Measurements from ENCODE around the gene CCDC47.
A peak's percentile ranks its signal among the peaks of the same experiment; 100 is the strongest.
"Not testable (repeated sequence)": the region's sequence is repeated elsewhere in the genome, so short reads cannot be mapped to it uniquely, and the experiment has no call there.

The CCDC47 gene, protein sequence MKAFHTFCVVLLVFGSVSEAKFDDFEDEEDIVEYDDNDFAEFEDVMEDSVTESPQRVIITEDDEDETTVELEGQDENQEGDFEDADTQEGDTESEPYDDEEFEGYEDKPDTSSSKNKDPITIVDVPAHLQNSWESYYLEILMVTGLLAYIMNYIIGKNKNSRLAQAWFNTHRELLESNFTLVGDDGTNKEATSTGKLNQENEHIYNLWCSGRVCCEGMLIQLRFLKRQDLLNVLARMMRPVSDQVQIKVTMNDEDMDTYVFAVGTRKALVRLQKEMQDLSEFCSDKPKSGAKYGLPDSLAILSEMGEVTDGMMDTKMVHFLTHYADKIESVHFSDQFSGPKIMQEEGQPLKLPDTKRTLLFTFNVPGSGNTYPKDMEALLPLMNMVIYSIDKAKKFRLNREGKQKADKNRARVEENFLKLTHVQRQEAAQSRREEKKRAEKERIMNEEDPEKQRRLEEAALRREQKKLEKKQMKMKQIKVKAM

GRCh38 chr17:63773272-63774140 is at the start of gene CCDC47:
TSS of gene CCDC47 (minus strand) at chr17:63773597. CDS start at chr17:63766175, 7,422 bp downstream.
- peak; percentile 98 for DNase-seq

- no peak for DNase-seq
These were observed 49.1 kb upstream of the CCDC47 start for GRCh38 chr17:63822537-63822936.

- DNase-seq, result no peak
These were observed 48.4 kb upstream of the CCDC47 start for GRCh38 chr17:63821804-63822203.

DNA sequence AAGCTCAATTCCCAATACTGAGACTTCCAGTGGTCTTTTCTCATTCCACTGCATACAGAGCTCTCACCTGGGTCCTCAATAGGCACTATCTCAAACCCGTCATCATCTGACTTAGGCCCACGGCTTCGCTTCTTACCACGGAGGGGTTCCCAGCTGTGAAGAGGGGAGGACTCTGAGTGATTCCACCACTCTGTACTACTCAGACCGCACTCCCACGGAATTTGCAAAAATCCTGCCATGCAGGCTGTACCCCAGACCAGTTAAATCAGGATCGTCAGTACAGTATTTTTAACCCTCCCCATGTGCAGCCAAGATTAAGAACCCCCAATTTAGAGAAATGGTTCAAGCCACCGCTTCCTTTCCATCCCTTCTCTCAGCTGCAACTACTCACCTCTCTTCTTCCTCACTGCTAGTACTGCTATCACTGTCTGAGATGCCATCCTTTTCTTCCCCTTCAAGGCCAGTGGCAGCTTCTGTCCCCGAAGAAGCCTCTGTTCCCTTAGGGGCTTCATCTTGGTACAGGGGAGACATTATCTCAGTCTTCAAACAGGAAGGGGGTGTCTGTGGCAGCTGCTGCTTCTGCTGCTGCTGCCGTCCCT is 47.7 kb upstream of the CCDC47 start:
- DNase-seq, result no peak

- DNase-seq, result no peak
These were observed 46.5 kb upstream of the CCDC47 start for GRCh38 chr17:63819585-63820537.

DNA sequence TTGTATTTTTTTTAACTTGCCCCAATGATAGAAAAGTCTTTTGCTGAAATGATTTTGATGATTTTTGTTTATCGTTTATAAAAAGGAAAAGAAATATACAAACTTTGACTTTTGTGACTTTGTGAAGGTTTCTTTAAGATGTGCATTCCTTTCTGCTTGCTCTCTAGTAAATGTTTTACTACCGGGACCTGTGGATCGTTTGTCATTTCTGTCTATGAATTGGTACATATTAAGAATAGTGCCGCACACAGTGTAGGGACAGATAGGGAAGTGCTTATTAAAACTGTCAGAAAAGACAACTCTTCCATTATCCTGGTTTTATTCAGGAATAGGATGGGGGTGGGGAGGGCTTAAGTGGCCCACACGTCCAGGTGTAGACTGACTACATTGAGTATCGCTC is 45.7 kb upstream of the CCDC47 start:
- no peak for DNase-seq

GRCh38 chr17:63817736-63818385 is 44.5 kb upstream of the CCDC47 start:
- DNase-seq, result no peak

- no peak for DNase-seq
These were observed 43.3 kb upstream of the CCDC47 start for GRCh38 chr17:63816669-63817068.

DNA sequence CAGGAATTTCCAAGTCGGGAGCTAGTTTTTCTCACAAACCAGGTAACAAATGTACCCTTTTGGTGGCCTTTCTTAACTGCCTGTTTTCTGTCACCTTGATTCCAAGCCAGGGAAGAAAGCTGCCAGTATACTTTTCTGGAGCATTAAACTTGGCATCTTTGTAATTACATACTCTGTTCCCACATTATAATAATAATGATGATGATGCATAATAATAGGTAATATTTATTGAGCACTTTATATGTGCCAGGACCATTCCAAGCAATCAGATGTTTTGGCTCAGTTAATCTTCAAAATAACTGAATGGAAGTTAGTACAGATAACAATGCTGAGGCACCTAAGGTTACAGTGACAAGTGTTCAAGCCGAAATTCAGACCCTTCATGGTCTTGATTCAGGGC is 42.7 kb upstream of the CCDC47 start:
- no peak for DNase-seq

DNA sequence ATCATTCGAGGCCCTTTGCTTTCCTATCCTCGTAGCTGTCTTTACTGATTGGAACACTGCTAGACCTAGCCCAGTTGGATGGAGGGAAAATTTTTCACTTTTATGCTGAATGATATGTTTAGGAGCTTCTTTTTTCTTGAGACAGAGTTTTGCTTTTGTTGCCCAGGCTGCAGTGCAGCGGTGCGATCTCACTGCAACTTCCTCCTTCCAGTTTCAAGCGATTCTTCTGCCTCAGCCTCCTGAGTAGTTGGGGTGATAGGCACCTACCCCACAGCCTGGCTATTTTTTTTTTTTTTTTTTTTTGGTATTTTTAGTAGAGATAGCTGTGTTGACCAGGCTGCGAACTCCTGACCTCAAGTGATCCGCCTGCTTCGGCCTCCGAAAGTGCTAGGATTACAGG is 36.6 kb upstream of the CCDC47 start:
- no peak for DNase-seq

- DNase-seq, result no peak
These were observed 32.2 kb upstream of the CCDC47 start for GRCh38 chr17:63805591-63805990.

GRCh38 chr17:63804328-63804727 is 30.9 kb upstream of the CCDC47 start:
- DNase-seq, result no peak

DNA sequence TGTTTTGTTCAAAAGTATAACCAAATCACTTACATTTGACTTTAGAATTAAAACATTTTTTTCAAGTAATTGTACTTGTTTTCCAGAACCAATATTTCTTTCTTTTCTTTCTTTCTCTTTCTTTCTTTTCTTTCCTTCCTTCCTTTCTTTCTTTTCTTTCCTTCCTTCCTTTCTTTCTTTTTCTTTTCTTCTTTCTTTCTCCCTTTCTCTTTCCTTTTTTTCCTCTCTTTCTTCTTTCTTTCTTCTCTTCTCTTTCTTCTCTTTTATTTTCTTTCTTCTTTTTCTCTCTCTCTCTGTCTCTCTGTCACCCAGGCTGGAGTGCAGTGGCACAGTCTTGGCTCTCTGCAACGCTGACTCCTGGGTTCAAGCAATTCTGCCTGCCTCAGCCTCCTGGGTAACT is 27.4 kb upstream of the CCDC47 start:
- DNase-seq, result no peak

GRCh38 chr17:63798572-63799106 is 25.2 kb upstream of the CCDC47 start:
- no peak for DNase-seq

DNA sequence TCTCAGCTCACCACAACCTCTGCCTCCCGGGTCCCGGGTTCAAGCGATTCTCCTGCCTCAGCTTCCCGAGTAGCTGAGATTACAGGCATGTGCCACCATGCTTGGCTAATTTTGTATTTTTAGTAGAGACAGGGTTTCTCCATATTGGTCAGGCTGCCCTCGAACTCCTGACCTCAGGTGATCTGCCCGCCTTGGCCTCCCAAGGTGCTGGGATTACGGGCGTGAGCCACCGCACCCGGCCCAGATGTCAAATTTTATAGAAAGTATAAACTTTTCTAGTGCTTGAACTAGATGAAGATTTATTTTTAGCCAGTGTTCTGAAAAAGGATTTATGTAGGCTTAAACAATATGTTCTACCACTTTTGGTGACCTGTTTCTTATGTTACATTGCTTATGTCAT is 23.0 kb upstream of the CCDC47 start:
- DNase-seq, result not testable (repeated sequence)

DNA sequence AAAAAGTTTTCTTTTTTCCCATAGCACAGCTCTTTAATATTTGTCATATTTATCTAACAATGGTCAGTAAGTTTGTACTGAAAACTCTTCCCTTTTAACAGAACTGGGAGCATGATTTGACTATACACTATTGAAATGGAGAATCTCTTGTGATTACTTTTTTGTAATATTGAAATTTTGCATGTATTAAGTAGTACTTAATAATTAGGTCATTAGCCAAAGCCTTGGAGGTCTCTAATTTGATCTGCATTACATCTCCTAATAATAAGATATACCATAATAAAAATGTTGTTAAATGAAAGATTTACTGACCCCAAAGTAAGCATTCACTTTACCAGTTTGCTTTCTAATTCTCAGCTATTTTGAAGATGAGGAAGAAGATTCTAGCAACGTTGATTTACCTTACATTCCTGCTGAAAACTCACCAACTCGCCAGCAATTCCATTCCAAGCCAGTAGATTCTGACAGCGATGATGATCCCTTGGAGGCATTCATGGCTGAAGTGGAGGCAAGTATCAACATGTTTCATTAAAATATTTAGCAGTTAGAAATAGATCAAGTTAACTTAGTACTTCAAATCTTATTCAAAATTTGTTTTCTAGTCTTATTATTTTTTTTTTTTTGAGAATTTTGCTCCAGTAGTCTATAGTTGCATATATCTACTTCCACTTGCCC is 18.8 kb upstream of the CCDC47 start:
- DNase-seq, result no peak

DNA sequence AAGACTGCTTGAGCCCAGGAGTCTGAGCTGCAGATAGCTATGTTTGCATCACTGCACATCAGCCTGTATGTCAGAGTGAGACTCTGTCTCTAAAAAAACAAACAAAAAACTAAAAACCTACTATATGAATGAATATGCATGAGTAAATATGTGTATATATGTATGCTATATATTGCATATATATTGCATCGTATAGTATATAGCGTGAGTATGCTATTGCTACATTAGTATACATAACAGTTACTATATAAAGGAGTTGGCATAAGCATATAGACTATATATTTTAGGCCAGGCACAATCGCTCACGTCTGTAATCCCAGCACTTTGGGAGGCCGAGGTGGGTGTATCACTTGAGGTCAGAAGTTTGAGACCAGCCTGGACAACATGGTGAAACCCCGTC is 16.7 kb upstream of the CCDC47 start:
- DNase-seq, result no peak

GRCh38 chr17:63786971-63787711 is 13.7 kb upstream of the CCDC47 start:
- no peak for DNase-seq

DNA sequence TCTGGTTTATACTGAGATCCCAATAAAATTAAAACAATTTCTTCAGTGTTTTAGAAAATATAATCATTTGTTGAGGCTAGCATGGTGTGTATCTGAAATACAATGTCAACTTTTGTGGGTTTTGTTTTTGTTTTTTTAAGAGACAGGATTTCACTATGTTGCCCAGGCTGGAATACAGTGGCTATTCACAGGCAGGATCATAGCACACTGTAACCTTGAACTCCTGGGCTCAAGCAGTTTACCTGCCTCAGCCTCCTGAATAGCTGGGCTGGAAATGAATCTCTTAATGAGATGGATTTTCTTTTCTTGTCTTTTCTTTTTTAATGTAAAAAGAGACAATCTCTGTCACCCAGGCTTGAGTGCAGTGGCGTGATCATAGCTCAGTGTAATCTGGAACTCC is 12.7 kb upstream of the CCDC47 start:
- no peak for DNase-seq

GRCh38 chr17:63785556-63785955 is 12.2 kb upstream of the CCDC47 start:
- no peak for DNase-seq
